Right lobe of liver (tissue), 6 donors: ENCODE data around the gene ZNF441. TPM values are rescaled to one million over a fixed set of nuclear protein-coding genes. Genes with fewer than 3 reads are reported as not detected.
"Not testable (repeated sequence)": the region's sequence is repeated elsewhere in the genome, so short reads cannot be mapped to it uniquely, and the experiment has no call there.

Source experiments
- ATAC-seq, 4 donors: fragments of 200-7000 bp; cut with Tn5 transposase; one replicate each; pipeline ENCODE4 v1.9.1; 2020; ENCODE audit warnings: mild to moderate bottlenecking in 4 of 4, moderate library complexity in 4 of 4
- DNase-seq, 3 donors: peaks; one replicate each; pipeline ENCODE4 v3.0.0-alpha.2; 2020
- H3K27ac ChIP-seq, 3 donors: fragments of 200-600 bp; one replicate each; pipeline ENCODE4 v1.8.0; 2022
- H3K27me3 ChIP-seq, 2 donors: fragments of 200-600 bp; one replicate each; pipeline ENCODE4 v1.8.0; 2022
- H3K36me3 ChIP-seq, 4 donors: fragments of 200-600 bp; sonication (generic) in 1 of 4; one replicate each; pipeline versions ENCODE4 v1.5.1 to v1.8.0; 2017 to 2022; ENCODE audit warnings: control low read depth in 1 of 4
- H3K4me1 ChIP-seq, 4 donors: fragments of 200-600 bp; sonication (generic) in 1 of 4; one replicate each; pipeline versions ENCODE4 v1.5.1 to v1.8.0; 2017 to 2022; ENCODE audit warnings: control low read depth in 1 of 4
- H3K4me3 ChIP-seq, 3 donors: fragments of 200-600 bp; one replicate each; pipeline ENCODE4 v1.8.0; 2022
- H3K9me3 ChIP-seq, 4 donors: fragments of 200-600 bp; sonication (generic) in 1 of 4; one replicate each; pipeline versions ENCODE4 v1.5.1 to v1.8.0; 2017 to 2022; ENCODE audit warnings: control low read depth in 1 of 4
- POLR2A ChIP-seq: fragments of 450-650 bp; IDR thresholded peaks from one replicate; pipeline ENCODE4 v1.6.1; 2017; ENCODE audit warnings: antibody characterized with exemption, mild to moderate bottlenecking
- WGBS: methylation state at CpG from one replicate; pipeline ENCODE4 v1.1.6; 2018; ENCODE audit warnings: low coverage, low lambda C conversion rate; ENCODE audit not compliant: insufficient coverage; ENCODE audit errors: missing lambda C conversion rate; 5-methylcytosine and 5-hydroxymethylcytosine counted together
- intact Hi-C, 2 donors: fragments of 100-400 bp; cut with DNase I; formaldehyde crosslinking; loops; one replicate each; pipeline versions ENCODE4 v1.11.2 to v1.14.1; 2022
- total RNA-seq, 6 experiments: library from RNA; depleted of rRNA in 2 of 6; stranded (reverse); fragments of >200 nt in 2 of 6; fragmentation: NEBNext Ultra II Directional in 3 of 6; extraction: Animal tissue kit (Norgen Biotek cat#: 25700) in 3 of 6; gene quantifications; one replicate each; pipeline versions ENCODE4 v1.1.0 to v1.2.4, GENCODE V29; 2016 to 2023
- TF ChIP-seq, protein P1 (sequence below), 4 donors: fragments of 200-600 bp in 3 of 4; fragments of 450-650 bp in 1 of 4; IDR thresholded peaks; one replicate each; pipeline versions ENCODE4 v1.5.1 to v1.8.0; 2016 to 2022; ENCODE audit warnings: antibody characterized with exemption in 4 of 4, mild to moderate bottlenecking in 2 of 4
- donor health status: DM: no; HTN: yes; CAD: no.
- donor health status: DM: no; HTN: no; CAD: no.
- donor health status: DM: no; HTN: no; CAD: no.
- donor health status: DM: no; HTN: yes; CAD: no.
- donor health status: DM: no; HTN: yes; CAD: no.

The ZNF441 gene
- total RNA-seq, 6 experiments from 2014 or later, result 2.6 to 4.4 (median 3.2) TPM

DNA sequence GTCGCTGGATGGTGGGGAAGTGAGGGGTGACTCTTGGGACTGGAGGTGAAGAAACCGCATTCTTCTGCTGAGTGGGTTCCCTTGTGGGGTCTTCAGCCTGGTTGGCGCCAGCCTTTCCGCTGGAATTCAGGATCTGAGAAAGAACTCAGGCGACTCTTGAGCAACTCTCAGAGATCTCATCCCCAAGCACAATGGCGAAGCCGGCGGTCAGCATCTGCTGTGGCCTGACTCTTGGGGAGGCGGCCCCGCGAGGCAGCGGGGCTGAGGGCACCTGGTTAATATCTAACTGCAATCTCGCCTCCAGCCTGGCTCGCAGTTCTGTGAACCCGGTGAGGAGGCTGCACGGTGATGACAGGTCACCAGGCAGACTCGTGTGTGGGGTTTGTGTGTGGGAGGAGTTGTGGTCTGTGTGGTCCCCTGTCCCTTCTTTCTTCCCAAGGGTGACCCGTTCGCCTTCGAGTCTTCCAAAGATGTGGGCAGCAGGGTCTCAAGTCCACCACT, 883 bp downstream of the ZNF441 start:
- under 1% methylated on average over 13 of the region's 20 CpGs for WGBS
- DNase-seq, result peak; percentile 80 to 89 (median 85)
- Histone ChIP-seq H3K4me3 (peak overlapping the region; percentile 75 to 89 (median 86)), H3K4me1 (peaks cover 0 to 7% (median 0%) of the 10 kb centered on the region in 4 donors), H3K36me3 (no peaks in the 10 kb centered on the region), H3K9me3 (no peaks in the 10 kb centered on the region), H3K27ac (peak overlapping the region; percentile 89 to 93 (median 90)), H3K27me3 (no peaks in the 10 kb centered on the region)
- ATAC-seq, result peak; percentile 63 to 69 (median 65)
- TF ChIP-seq, protein P1, sequence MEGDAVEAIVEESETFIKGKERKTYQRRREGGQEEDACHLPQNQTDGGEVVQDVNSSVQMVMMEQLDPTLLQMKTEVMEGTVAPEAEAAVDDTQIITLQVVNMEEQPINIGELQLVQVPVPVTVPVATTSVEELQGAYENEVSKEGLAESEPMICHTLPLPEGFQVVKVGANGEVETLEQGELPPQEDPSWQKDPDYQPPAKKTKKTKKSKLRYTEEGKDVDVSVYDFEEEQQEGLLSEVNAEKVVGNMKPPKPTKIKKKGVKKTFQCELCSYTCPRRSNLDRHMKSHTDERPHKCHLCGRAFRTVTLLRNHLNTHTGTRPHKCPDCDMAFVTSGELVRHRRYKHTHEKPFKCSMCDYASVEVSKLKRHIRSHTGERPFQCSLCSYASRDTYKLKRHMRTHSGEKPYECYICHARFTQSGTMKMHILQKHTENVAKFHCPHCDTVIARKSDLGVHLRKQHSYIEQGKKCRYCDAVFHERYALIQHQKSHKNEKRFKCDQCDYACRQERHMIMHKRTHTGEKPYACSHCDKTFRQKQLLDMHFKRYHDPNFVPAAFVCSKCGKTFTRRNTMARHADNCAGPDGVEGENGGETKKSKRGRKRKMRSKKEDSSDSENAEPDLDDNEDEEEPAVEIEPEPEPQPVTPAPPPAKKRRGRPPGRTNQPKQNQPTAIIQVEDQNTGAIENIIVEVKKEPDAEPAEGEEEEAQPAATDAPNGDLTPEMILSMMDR (IDR thresholded peaks at IDR 0.05), result no peak
- TF ChIP-seq POLR2A, result peak; percentile 25
- intact Hi-C loops, result no loop called here

DNA sequence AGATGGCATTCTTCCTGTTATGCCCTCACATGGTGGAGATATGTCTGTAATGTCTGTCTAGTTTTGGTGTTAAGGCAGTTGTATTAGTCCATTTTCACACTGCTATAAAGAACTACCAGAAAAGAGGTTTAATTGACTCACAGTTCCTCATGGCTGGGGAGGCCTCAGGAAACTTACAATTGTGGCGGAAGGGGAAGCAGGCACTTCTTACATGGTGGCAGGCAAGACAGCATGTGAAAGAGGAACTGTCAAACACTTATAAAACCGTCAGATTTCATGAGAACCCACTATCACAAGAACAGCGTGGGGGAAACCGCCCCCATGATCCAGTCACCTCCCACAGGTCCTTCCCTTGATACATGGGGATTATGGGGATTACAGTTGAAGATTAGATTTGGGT, 3.2 kb downstream of the ZNF441 start:
- ATAC-seq, result no peak
- no peaks in the 10 kb centered on the region for H3K27me3 ChIP-seq
- no peak for TF ChIP-seq POLR2A
- TF ChIP-seq, protein P1 (IDR thresholded peaks at IDR 0.05), result no peak
- H3K4me1 ChIP-seq, result peaks cover 0 to 7% (median 0%) of the 10 kb centered on the region in 4 donors
- no peaks in the 10 kb centered on the region for H3K36me3 ChIP-seq
- peaks cover 0 to 8% (median 0%) of the 10 kb centered on the region in 4 donors for H3K9me3 ChIP-seq
- DNase-seq, result no peak
- 91% methylated on average over 4 of the region's 4 CpGs for WGBS
- intact Hi-C loops, result no loop called here
- H3K27ac ChIP-seq, result no peak overlapping the region
- no peak overlapping the region for H3K4me3 ChIP-seq

DNA sequence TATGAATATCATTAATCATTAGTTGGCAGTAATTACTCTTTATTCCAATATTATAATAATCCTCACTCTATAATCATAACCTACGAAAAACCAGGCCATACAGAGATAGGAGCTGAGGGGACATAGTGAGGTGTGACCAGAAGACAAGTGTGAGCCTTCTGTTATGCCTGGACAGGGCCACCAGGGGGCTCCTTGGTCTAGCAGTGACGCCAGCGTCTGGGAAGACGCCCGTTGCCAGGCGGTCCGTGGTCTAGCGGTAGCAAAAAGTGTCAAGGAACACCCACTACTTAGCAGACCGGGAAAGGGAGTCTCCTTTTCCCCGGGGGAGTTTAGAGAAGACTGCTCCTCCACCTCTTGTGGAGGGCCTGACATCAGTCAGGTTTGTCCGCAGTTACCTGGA, 4.7 kb downstream of the ZNF441 start:
- peaks cover 0 to 14% (median 3%) of the 10 kb centered on the region in 4 donors for H3K9me3 ChIP-seq
- H3K36me3 ChIP-seq, intact Hi-C loops, H3K4me1 ChIP-seq, H3K27me3 ChIP-seq, DNase-seq, H3K27ac ChIP-seq, ATAC-seq, H3K4me3 ChIP-seq: not testable (repeated sequence)
- WGBS, result 100% methylated on average over 1 of the region's 11 CpGs

GRCh38 chr19:11776669-11777068, 9.9 kb downstream of the ZNF441 start:
- H3K27me3 ChIP-seq, DNase-seq, H3K4me3 ChIP-seq, H3K27ac ChIP-seq, intact Hi-C loops, ATAC-seq, H3K4me1 ChIP-seq: not testable (repeated sequence)
- Histone ChIP-seq H3K9me3 (peaks cover 0 to 37% (median 26%) of the 10 kb centered on the region in 4 donors), H3K36me3 (peaks cover 0 to 40% (median 25%) of the 10 kb centered on the region in 4 donors)
- WGBS, result 96% methylated on average over 8 of the region's 11 CpGs

DNA sequence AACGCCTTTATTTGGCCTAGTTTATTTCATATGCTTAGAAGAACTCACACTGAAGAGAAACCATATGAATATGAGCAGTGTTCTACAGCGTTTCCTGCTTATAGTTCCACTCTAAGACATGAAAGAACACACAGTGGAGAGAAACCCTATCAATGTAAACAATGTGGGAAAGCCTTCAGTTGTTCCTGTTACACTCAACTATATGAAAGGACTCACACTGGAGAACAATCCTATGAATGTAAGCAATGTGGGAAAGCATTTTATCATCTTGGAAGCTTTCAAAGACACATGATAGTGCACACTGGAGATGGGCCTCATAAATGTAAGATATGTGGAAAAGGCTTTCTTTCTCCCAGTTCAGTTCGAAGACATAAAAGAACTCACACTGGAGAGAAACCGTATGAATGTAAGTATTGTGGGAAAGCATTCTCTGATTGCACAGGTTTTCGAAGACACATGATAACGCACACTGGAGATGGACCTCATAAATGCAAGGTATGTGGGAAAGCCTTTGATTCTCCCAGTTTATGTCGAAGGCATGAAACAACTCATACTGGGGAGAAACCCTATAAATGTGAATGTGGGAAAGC, 13.7 kb downstream of the ZNF441 start:
- no peaks in the 10 kb centered on the region for H3K4me1 ChIP-seq
- intact Hi-C loops, result no loop called here
- H3K27ac ChIP-seq, result no peak overlapping the region
- H3K27me3 ChIP-seq, result no peaks in the 10 kb centered on the region
- no peak for ATAC-seq
- TF ChIP-seq, protein P1 (IDR thresholded peaks at IDR 0.05), result no peak
- TF ChIP-seq POLR2A, result no peak
- 100% methylated on average over 6 of the region's 7 CpGs for WGBS
- peaks cover 6 to 69% (median 40%) of the 10 kb centered on the region in 4 donors for H3K9me3 ChIP-seq
- DNase-seq, result no peak
- H3K36me3 ChIP-seq, result peaks cover 0 to 40% (median 25%) of the 10 kb centered on the region in 4 donors
- H3K4me3 ChIP-seq, result no peak overlapping the region
